Measurements from ENCODE around the gene COPE. TPM values are rescaled to one million over a fixed set of nuclear protein-coding genes. Genes with fewer than 3 reads are reported as not detected.
A peak's percentile ranks its signal among the peaks of the same experiment; 100 is the strongest.

COPE gene
- total RNA-seq (2021) (190 and 221 TPM in 2 replicates), Bru-seq, nascent RNA (percentile 68 among the genes with signal in this experiment), BruChase-seq, experiment 1, labeled RNA remaining after a 2-hour chase (percentile 62 among the genes with signal in this experiment), BruChase-seq, experiment 2, labeled RNA remaining after a 6-hour chase (percentile 76 among the genes with signal in this experiment)
- long read RNA-seq, transcript COPE-203 (9 exons, 907 nt): minor isoform, 28 of 916 reads
- long read RNA-seq, transcript COPE-202 (9 exons, 948 nt): minor isoform, 5 of 916 reads
- long read RNA-seq, transcript COPE-201 (10 exons, 1,141 nt): major isoform, 786 of 916 reads
- long read RNA-seq, partial matches to known transcripts: 11 of 916 reads
- long read RNA-seq, other reads (novel, unspliced or antisense): 85 of 916 reads

DNA sequence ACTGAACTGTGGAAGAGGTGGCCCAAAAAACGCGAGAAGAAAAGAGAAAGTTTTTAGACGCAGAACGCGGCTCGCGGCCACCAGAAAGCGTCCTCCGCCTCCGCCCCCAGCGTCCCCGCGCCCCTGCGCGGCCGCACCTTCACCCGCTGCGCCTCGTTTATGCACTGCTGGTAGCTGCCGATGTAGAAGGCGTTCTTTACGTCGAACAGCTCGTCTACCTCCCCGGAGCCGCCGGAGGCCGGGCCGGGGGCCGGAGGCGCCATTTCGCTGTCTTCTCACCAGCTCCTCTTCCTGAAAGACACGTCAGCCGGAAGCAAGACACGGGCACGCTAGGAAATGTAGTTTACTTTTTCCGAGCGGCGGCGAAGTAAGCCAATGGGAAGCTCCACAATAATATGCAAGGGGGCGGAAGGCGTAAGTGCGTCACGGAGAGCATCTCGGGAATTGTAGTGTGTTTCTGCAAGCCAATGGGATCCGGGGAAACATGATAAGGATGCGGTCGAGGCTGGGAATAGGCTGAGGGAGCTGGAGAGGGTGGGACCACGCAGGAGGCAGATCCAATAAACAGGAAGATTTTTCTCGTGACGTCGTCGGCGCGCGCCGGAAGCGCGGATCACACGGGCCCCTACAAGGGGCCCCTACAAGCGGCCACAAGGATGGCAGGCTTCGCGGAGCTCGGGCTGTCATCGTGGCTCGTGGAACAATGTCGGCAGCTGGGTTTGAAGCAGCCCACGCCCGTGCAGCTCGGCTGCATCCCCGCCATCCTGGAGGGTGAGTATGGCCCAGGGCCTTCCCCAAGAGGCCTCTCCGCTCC, at the start of gene COPE, which contains the start of gene DDX49:
COPE (minus strand) TSS at position 302 of the 814 bp plus-strand sequence; CDS start at position 263, 39 bp downstream.
DDX49 (plus strand) TSS at position 630 of the 814 bp plus-strand sequence; CDS start at position 657, 27 bp downstream.
- Histone ChIP-seq H3K36me3 (ENCODE audit: low read depth) (peaks cover 12% of the 10 kb centered on the region; the same call in 1 of the 2 replicates), H3K27me3 (ENCODE audit: insufficient read depth, low read depth) (no peaks in the 10 kb centered on the region), H2AFZ (peak within 1 kb of the TSS; percentile 76), H3K9me3 (ENCODE audit: insufficient read depth, low read depth) (no peaks in the 10 kb centered on the region), H3K4me3 (peak within 1 kb of the TSS; percentile 72), H3K4me1 (replicated peaks; ENCODE audit: insufficient read depth) (peaks cover 17% of the 10 kb centered on the region), H3K79me2 (ENCODE audit: low read depth) (peaks cover 68% of the 10 kb centered on the region), H3K4me2 (peak within 1 kb of the TSS; percentile 98), H3K27ac (peak within 1 kb of the TSS; percentile 75), H3K9me2 (ENCODE audit: insufficient read depth) (no peaks in the 10 kb centered on the region), H4K20me1 (ENCODE audit: insufficient read depth) (peaks cover 35% of the 10 kb centered on the region), H3F3A (ENCODE audit: insufficient read depth, low read depth) (peaks cover 9% of the 10 kb centered on the region; the same call in 1 of the 2 replicates)
- intact Hi-C loops (cut with micrococcal nuclease; ENCODE audit: unreplicated experiment): loop anchor here (1.0 to 10.0 kb wide), 4 partner anchors 22 to 444 kb away; partner anchors contain the start of genes HOMER3 and UBA52
- DNase-seq: peak; percentile 95 to 100
- no TSS peak for BruUV-seq (replicated peaks)
- TF ChIP-seq, protein P1, sequence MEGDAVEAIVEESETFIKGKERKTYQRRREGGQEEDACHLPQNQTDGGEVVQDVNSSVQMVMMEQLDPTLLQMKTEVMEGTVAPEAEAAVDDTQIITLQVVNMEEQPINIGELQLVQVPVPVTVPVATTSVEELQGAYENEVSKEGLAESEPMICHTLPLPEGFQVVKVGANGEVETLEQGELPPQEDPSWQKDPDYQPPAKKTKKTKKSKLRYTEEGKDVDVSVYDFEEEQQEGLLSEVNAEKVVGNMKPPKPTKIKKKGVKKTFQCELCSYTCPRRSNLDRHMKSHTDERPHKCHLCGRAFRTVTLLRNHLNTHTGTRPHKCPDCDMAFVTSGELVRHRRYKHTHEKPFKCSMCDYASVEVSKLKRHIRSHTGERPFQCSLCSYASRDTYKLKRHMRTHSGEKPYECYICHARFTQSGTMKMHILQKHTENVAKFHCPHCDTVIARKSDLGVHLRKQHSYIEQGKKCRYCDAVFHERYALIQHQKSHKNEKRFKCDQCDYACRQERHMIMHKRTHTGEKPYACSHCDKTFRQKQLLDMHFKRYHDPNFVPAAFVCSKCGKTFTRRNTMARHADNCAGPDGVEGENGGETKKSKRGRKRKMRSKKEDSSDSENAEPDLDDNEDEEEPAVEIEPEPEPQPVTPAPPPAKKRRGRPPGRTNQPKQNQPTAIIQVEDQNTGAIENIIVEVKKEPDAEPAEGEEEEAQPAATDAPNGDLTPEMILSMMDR (conservative IDR thresholded peaks at IDR 0.05): no peak
- no peak for TF ChIP-seq EZH2 (IDR thresholded peaks at IDR 0.05; ENCODE audit: low read depth)
- POLR2A ChIA-PET (ENCODE audit: unreplicated experiment): interaction anchor here (0.5 to 0.9 kb wide), 7 partner anchors 10 to 1149 kb away, joined by 3 to 10 read pairs (median 3); no protein-coding TSS in a partner anchor
- CTCF ChIA-PET: interaction anchor here (0.6 to 1.4 kb wide), 3 partner anchors 68 to 642 kb away, joined by 3 to 9 read pairs (median 4); no protein-coding TSS in a partner anchor

GRCh38 chr19:18967358-18968146, 48.4 kb upstream of the COPE start:
- Histone ChIP-seq H2AFZ (no peak overlapping the region; the same call in 1 of the 2 replicates), H3K36me3 (ENCODE audit: low read depth) (no peaks in the 10 kb centered on the region), H3K27me3 (ENCODE audit: insufficient read depth, low read depth) (no peaks in the 10 kb centered on the region), H3K9me2 (ENCODE audit: insufficient read depth) (no peaks in the 10 kb centered on the region), H3K4me1 (replicated peaks; ENCODE audit: insufficient read depth) (peaks cover 44% of the 10 kb centered on the region), H3F3A (ENCODE audit: insufficient read depth, low read depth) (peaks cover 52% of the 10 kb centered on the region), H3K4me3 (no peak overlapping the region), H4K20me1 (ENCODE audit: insufficient read depth) (no peaks in the 10 kb centered on the region), H3K27ac (peak overlapping the region; percentile 42; the same call in 1 of the 2 replicates), H3K79me2 (ENCODE audit: low read depth) (no peaks in the 10 kb centered on the region), H3K9me3 (ENCODE audit: insufficient read depth, low read depth) (no peaks in the 10 kb centered on the region), H3K4me2 (0 out of 2 replicates have a peak overlapping the region, but pooled peaks have one; percentile 19)
- TF ChIP-seq EZH2 (IDR thresholded peaks at IDR 0.05; ENCODE audit: low read depth): no peak
- TF ChIP-seq, protein P1 (conservative IDR thresholded peaks at IDR 0.05): no peak
- ChIA-PET POLR2A (ENCODE audit: unreplicated experiment) (no interaction called here), CTCF (no interaction called here)
- intact Hi-C loops (cut with micrococcal nuclease; ENCODE audit: unreplicated experiment): no loop called here
- DNase-seq: peak in 1 of 2 experiments; percentile 46
- BruUV-seq (replicated peaks): no TSS peak

Data from PC-9 (cell line).